Right lobe of liver (tissue), 6 donors: Measurements from ENCODE around the gene AKNA. TPM values are rescaled to one million over a fixed set of nuclear protein-coding genes. Genes with fewer than 3 reads are reported as not detected.

Experiments
- ATAC-seq, 4 donors: fragments of 200-7000 bp; cut with Tn5 transposase; one replicate each; pipeline ENCODE4 v1.9.1; 2020; ENCODE audit warnings: mild to moderate bottlenecking in 4 of 4, moderate library complexity in 4 of 4
- DNase-seq, 3 donors: peaks; one replicate each; pipeline ENCODE4 v3.0.0-alpha.2; 2020
- H3K27ac ChIP-seq, 3 donors: fragments of 200-600 bp; one replicate each; pipeline ENCODE4 v1.8.0; 2022
- H3K27me3 ChIP-seq, 2 donors: fragments of 200-600 bp; one replicate each; pipeline ENCODE4 v1.8.0; 2022
- H3K36me3 ChIP-seq, 4 donors: fragments of 200-600 bp; sonication (generic) in 1 of 4; one replicate each; pipeline versions ENCODE4 v1.5.1 to v1.8.0; 2017 to 2022; ENCODE audit warnings: control low read depth in 1 of 4
- H3K4me1 ChIP-seq, 4 donors: fragments of 200-600 bp; sonication (generic) in 1 of 4; one replicate each; pipeline versions ENCODE4 v1.5.1 to v1.8.0; 2017 to 2022; ENCODE audit warnings: control low read depth in 1 of 4
- H3K4me3 ChIP-seq, 3 donors: fragments of 200-600 bp; one replicate each; pipeline ENCODE4 v1.8.0; 2022
- H3K9me3 ChIP-seq, 4 donors: fragments of 200-600 bp; sonication (generic) in 1 of 4; one replicate each; pipeline versions ENCODE4 v1.5.1 to v1.8.0; 2017 to 2022; ENCODE audit warnings: control low read depth in 1 of 4
- POLR2A ChIP-seq: fragments of 450-650 bp; IDR thresholded peaks from one replicate; pipeline ENCODE4 v1.6.1; 2017; ENCODE audit warnings: antibody characterized with exemption, mild to moderate bottlenecking
- WGBS: methylation state at CpG from one replicate; pipeline ENCODE4 v1.1.6; 2018; ENCODE audit warnings: low coverage, low lambda C conversion rate; ENCODE audit not compliant: insufficient coverage; ENCODE audit errors: missing lambda C conversion rate; 5-methylcytosine and 5-hydroxymethylcytosine counted together
- intact Hi-C, 2 donors: fragments of 100-400 bp; cut with DNase I; formaldehyde crosslinking; loops; one replicate each; pipeline versions ENCODE4 v1.11.2 to v1.14.1; 2022
- total RNA-seq, 6 experiments: library from RNA; depleted of rRNA in 2 of 6; stranded (reverse); fragments of >200 nt in 2 of 6; fragmentation: NEBNext Ultra II Directional in 3 of 6; extraction: Animal tissue kit (Norgen Biotek cat#: 25700) in 3 of 6; gene quantifications; one replicate each; pipeline versions ENCODE4 v1.1.0 to v1.2.4, GENCODE V29; 2016 to 2023
- TF ChIP-seq, protein P1 (sequence below), 4 donors: fragments of 200-600 bp in 3 of 4; fragments of 450-650 bp in 1 of 4; IDR thresholded peaks; one replicate each; pipeline versions ENCODE4 v1.5.1 to v1.8.0; 2016 to 2022; ENCODE audit warnings: antibody characterized with exemption in 4 of 4, mild to moderate bottlenecking in 2 of 4
- donor health status: DM: no; HTN: yes; CAD: no.
- donor health status: DM: no; HTN: no; CAD: no.
- donor health status: DM: no; HTN: no; CAD: no.
- donor health status: DM: no; HTN: yes; CAD: no.
- donor health status: DM: no; HTN: yes; CAD: no.

Gene AKNA
- total RNA-seq, 6 experiments from 2014 or later, result 4.7 to 15.1 (median 9.8) TPM

GRCh38 chr9:114346146-114346545 is 41.6 kb downstream of the AKNA start:
- TF ChIP-seq, protein P1, sequence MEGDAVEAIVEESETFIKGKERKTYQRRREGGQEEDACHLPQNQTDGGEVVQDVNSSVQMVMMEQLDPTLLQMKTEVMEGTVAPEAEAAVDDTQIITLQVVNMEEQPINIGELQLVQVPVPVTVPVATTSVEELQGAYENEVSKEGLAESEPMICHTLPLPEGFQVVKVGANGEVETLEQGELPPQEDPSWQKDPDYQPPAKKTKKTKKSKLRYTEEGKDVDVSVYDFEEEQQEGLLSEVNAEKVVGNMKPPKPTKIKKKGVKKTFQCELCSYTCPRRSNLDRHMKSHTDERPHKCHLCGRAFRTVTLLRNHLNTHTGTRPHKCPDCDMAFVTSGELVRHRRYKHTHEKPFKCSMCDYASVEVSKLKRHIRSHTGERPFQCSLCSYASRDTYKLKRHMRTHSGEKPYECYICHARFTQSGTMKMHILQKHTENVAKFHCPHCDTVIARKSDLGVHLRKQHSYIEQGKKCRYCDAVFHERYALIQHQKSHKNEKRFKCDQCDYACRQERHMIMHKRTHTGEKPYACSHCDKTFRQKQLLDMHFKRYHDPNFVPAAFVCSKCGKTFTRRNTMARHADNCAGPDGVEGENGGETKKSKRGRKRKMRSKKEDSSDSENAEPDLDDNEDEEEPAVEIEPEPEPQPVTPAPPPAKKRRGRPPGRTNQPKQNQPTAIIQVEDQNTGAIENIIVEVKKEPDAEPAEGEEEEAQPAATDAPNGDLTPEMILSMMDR (IDR thresholded peaks at IDR 0.05), result no peak
- TF ChIP-seq POLR2A, result no peak
- intact Hi-C loops, result no loop called here
- H3K4me1 ChIP-seq, result peaks cover 0 to 2% (median 0%) of the 10 kb centered on the region in 4 donors
- 73% methylated on average over 7 of the region's 11 CpGs for WGBS
- H3K27me3 ChIP-seq, result no peaks in the 10 kb centered on the region
- no peak overlapping the region for H3K4me3 ChIP-seq
- H3K36me3 ChIP-seq, result peaks cover 7 to 83% (median 28%) of the 10 kb centered on the region in 4 donors
- ATAC-seq, result no peak
- no peak overlapping the region for H3K27ac ChIP-seq
- DNase-seq, result no peak
- no peaks in the 10 kb centered on the region for H3K9me3 ChIP-seq

DNA sequence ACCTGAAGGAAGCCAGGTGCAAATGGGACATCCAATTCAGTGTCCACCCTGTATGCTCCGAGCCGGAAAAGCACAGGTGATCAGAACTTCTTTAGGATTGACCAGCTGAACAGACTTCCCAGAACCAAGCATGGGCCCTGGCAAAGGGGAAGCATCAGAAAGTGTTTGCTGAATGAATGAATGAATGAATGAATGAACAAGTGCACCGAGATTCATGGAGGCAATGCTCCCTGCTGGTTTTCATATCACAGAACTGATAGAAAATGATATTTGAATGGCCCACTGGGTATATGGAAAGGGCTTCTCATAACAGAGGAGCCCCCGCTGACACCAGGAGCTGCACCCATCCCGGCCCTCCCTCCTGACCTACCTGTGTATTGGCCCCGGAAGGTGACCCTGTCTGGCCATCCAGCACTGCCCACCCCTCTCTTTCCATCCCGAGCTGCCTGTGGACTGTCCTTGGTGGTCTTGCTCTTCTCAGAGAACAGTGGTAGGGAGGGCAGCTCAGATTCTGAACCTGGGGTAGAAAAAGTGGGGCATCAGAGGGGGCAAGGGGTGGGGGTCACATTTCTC is 42.2 kb downstream of the AKNA start:
- ATAC-seq, result no peak
- H3K9me3 ChIP-seq, result no peaks in the 10 kb centered on the region
- no peak for DNase-seq
- TF ChIP-seq, protein P1 (IDR thresholded peaks at IDR 0.05), result no peak
- no peak for TF ChIP-seq POLR2A
- no peak overlapping the region for H3K4me3 ChIP-seq
- peaks cover 7 to 88% (median 30%) of the 10 kb centered on the region in 4 donors for H3K36me3 ChIP-seq
- 100% methylated on average over 3 of the region's 7 CpGs for WGBS
- no peaks in the 10 kb centered on the region for H3K27me3 ChIP-seq
- intact Hi-C loops, result no loop called here
- H3K4me1 ChIP-seq, result no peaks in the 10 kb centered on the region
- H3K27ac ChIP-seq, result no peak overlapping the region

GRCh38 chr9:114344692-114345091 is 43.1 kb downstream of the AKNA start:
- DNase-seq, result no peak
- 52% methylated on average over 3 of the region's 3 CpGs for WGBS
- Histone ChIP-seq H3K27me3 (no peaks in the 10 kb centered on the region), H3K4me3 (no peak overlapping the region), H3K9me3 (no peaks in the 10 kb centered on the region), H3K4me1 (no peaks in the 10 kb centered on the region), H3K36me3 (peaks cover 7 to 86% (median 28%) of the 10 kb centered on the region in 4 donors), H3K27ac (no peak overlapping the region)
- no peak for ATAC-seq
- intact Hi-C loops, result no loop called here
- TF ChIP-seq, protein P1 (IDR thresholded peaks at IDR 0.05), result no peak
- TF ChIP-seq POLR2A, result no peak

DNA sequence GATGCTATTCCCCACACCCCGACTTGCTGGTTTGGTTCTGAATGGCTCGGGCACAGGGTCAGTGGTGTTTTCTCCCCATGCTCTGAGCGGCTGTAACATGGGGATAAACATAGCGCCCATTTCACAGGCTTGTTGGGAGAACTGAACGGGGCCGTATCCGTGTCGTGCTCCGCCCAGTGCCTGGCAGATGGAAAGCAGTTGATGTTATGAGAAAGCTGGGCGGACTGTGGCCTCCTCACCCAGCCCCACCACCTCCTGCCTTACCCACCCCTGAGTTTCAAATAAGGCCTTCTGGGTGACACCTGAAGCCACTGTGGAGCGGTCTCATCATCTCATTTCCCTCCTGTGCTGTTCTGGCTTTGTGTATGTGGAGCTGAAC is 43.6 kb downstream of the AKNA start:
- WGBS, result 86% methylated on average over 2 of the region's 11 CpGs
- intact Hi-C loops, result no loop called here
- Histone ChIP-seq H3K27me3 (no peaks in the 10 kb centered on the region), H3K27ac (no peak overlapping the region), H3K36me3 (peaks cover 7 to 84% (median 28%) of the 10 kb centered on the region in 4 donors), H3K4me3 (no peak overlapping the region), H3K4me1 (no peaks in the 10 kb centered on the region), H3K9me3 (no peaks in the 10 kb centered on the region)
- no peak for TF ChIP-seq POLR2A
- TF ChIP-seq, protein P1 (IDR thresholded peaks at IDR 0.05), result no peak
- ATAC-seq (no peak), DNase-seq (no peak)
